NOMO-1 treated with dmso at 0.1 percent for 144 hours (cell line): ENCODE results near the gene ENTREP3.
"Not testable (repeated sequence)": the region's sequence is repeated elsewhere in the genome, so short reads cannot be mapped to it uniquely, and the experiment has no call there.

Source experiments
- DNase-seq: peaks from one replicate; lab custom pipeline; 2025; ENCODE audit not compliant: unreplicated experiment; lab: John Stamatoyannopoulos, UW

ENTREP3 gene

DNA sequence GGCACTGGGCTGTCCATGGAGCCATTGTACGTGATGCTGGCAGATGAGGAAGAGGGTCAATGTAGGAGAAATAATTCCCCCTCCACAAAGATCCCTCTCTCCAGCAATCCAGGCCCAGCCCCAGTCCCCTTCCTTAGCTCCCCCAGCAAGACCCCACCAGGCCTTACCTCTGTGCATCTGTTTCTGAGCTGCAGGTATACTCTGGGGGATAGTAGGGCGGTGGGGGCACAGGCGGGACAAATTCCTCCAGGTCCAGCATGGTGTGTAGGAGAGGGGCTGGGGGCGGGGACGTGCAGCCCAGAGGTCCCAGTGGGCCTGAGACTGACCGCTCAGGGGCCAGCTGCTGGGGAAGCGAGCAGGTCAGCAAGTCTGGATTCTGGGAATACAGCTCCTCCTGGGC is 3.7 kb downstream of the ENTREP3 start:
- DNase-seq = no peak

DNA sequence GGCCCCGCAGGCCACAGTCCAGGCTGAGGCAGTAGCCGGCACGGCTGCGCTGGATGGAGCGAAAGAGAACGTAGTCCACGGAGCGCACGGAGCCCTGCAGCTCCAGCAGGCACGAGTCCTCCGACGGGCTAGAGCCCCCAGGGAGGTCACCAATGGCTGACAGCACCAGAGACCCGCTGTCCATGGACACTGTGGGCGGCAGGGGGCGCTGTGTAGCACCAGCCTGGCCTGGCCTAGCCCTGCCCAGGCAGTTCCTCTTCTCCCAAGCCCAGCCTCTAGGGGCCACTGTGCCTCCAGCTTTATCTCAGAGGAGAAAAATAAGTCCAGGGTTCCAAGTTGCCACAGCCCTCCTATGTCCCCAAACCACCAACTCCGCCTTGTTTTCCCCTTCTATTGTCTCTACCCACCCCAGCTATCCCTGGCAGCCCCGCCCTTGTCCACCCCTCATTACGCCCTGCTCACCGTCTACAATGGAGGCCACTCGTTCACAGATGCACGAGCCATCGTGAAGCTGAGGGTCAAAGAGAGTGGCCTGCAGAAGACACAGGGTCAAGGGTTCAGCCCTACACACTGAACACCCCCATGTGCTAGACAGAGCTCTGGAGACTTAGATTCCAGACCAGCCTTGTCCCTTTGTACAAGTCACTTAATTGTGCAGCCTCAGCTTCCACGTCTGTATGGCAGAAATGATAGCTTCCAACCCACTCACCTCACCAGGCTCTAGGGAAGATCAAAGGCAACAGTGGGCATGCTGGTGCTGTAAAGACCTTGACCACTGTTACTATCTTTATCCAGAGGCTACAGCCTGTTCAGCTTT is 4.4 kb downstream of the ENTREP3 start:
- DNase-seq = peak; percentile 89

DNA sequence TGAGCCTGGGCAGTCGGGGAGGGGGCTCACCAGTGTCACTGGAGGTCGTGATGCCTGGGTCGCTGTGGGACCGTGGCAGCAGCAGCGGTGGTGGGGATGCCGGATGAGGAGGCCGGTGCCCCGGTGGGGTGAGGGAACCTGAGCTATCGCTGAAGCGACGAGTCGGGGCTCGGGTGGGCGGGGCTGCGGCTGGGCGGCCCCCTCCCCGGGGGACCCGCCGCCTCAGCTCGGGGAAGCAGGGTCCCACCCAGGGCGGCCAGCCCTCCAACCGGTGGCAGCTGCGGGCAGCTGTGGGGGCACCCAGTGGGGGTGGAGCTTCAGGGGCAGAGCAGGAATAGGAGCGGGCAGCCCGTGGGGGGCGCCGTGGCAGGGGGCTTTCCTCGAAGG is 5.0 kb downstream of the ENTREP3 start:
- DNase-seq = no peak

DNA sequence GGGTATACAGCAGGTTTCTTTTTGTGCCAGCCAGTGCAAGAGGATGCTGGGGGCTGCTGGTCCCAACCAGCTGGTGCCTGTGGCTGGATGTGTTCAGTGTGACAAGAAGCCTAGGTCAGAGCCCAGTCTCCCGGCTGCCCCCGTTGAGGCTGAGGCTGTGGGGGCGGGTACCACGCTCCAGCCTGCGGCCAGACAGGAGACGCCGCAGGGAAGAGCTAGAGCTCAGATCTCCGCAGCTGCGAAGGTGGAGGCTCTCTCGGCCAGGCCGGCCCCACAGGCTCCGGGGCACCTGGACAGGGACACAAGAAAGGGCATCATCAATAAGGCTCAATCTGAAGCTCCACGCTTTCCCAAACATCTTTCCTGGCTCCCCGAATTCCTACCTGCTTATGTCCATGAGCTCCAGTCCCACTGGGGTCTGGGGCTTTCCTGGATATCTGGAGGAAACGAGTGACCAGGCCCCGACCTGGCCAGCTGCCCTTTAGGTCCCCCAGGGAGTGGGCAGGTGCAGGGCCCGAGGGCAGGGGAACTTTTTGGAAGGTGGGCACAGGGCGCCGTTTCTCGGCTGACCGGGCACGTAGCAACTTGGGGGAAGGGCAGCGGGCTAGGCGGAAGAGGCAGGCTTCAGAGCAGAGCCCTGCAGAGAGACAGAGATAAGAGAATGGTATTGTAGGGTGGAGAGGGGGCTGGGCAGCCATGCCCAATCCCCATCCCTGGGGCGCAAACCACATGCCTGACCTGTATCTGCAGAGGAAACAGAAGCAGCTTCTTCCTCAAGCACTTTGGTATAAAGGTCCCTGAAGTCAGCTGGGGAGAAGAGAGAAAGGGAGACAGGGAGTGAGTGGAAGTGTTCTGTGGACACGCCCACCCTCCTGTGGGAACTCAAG is 7.4 kb downstream of the ENTREP3 start:
- DNase-seq = no peak

DNA sequence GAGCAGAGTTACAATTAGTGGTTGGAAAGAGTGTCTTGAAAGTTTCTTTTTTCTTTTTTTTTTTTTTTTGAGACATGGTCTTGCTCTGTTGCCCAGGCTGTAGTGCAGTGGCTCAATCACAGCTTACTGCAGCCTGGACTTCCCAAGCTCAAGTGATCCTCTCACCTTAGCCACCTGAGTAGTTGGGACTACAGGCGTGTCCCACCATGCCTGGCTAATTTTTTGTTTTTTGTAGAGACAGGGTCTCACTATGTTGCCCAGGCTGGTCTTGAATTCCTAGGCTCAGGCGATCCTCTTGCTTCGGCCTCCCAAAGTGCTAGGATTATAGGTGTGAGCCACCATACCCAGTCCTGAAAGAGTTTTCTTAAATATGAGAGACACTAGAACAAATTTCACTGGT is 8.5 kb downstream of the ENTREP3 start:
- not testable (repeated sequence) for DNase-seq

DNA sequence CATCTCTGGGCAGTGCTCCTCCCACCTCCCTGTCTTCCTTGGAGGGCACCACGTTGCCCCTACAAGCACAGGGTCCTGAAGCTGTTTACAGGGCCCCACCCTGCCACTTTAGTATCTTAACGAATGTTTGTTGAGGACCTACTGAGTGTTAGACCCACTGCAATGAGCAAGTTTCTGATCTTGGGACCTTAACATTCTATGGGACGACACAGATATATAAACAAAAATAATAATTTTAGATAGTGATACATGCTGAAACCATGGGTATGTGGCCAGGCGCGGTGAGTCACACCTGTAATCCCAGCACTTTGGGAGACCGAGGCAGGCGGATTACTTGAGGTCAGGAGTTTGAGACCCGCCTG is 10.1 kb downstream of the ENTREP3 start:
- DNase-seq = no peak

DNA sequence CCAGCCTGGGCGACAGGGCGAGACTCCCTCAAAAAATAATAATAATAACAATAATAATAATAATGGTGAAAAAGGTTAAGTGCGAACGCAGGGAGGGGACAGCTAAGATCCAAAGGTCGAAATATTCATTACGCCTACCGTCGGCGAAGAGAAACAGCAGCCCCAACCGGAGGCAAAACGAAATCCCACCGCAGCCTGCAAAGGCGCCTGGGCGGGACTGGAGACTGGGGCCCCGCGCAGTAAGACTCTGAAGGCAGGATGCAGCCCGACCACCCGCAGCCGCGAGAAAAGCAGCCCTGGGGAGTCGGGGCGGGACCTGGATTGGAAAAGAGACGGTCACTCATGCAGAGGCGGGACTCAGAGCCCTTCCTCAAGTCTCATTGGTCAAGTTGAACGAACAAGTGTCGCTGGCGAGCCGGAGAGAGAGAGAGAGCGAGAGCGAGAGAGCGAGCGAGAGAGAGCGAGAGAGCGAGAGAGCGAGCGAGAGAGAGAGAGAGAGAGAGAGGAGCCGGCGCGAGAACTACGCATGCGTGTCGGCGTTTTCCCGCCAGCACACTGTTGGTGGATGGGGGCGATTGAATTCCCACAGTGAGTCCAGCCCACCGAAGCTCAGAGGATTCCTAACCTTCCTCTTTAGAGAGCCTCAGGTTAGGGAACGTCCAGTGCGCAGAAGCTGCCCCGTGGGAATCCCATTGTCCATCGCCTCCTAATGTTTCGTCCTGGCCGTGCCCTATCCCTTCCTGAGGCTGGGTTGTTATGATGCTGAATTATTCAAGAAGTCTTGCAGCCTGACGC is 10.7 kb downstream of the ENTREP3 start:
- peak; percentile 96 for DNase-seq

DNA sequence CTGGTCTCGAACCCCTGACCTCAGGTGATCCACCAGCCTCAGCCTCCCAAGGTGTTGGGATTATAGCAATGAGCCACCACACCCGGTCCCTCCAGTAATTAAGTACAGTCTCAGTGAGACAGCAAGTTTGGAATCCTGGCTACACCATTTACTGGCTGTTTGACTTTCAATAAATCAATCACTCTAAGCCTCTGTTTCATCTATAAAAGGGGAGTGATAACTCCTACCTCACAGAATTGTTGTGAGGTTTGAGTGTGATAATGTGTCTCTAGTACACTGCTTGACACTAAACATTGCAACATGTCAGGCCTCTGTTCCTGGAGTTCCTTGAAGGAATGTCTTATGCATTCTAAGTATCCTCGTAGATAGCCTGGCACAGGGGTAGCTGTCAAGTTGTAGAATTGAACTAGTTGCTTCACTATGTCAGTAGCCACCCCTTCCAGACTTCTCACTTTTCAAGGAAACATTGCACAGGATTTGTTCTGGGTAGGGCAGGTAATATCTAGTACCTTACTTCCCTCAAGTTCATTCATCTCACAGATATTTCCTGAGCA is 12.4 kb downstream of the ENTREP3 start:
- DNase-seq = no peak

DNA sequence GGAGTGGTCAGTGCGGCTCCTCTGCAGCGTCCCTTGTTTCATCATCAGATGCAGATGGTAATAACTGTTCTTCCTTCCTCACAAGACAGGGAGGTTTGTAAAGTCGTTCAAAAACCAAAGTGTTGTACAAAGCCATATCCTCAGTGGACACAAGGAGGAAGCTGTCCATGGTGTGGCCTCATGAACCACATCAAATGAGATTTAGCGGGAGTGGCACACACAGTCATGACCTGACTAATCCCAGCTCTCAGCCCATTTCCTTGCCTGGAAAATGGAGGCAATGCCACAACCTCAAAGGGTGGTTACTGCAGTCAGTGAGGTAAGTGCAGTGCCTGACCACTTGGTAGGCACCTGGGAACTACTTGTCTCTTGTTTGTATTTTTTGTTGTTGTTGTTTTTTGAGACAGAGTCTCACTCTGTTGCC is 13.4 kb downstream of the ENTREP3 start:
- DNase-seq = peak; percentile 76

DNA sequence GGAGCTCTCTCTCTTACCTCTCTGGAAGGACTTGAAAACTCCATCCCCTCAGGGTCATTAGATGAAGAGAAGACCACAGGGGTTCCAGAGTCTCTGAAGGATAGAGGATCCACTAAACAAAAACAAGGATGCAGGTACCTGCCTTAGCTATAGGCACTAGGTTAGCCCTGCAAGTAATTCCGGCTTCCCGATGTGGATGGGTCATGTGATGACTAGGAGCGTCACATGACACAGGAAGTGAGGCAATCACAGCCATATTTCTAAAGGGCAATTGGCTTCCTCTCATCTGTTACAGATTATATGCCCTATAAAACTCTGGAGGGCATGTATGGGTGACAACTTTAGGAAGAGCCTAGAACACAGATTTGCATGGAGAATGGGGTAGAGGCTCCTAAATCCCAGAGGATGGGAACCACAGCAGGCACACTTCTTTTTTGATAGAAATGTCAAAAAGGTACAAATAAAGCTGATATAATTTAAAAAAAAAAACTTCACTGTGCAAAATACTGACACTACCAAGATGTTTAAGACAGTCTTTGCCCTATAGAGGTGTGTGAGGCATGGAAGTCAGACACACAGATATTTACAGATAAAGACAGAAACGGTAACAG is 14.1 kb downstream of the ENTREP3 start:
- peak; percentile 51 for DNase-seq

DNA sequence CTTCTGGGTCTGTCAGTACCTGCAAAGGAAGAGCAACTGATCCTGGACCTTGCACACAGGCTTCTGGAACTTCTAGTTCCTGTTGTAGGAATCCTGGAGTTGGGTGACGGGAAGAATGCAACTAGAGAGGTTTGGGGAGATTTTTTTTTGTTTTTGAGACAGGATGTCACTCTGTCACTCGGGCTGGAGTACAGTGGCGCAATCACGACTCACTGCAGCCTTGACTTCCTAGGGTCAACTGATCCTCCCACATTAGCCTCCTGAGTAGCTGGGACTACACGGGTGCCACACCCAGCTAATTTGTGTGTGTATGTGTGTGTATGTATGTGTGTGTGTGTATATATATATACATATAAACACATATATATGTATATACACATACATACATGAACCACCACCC is 18.8 kb downstream of the ENTREP3 start:
- no peak for DNase-seq

DNA sequence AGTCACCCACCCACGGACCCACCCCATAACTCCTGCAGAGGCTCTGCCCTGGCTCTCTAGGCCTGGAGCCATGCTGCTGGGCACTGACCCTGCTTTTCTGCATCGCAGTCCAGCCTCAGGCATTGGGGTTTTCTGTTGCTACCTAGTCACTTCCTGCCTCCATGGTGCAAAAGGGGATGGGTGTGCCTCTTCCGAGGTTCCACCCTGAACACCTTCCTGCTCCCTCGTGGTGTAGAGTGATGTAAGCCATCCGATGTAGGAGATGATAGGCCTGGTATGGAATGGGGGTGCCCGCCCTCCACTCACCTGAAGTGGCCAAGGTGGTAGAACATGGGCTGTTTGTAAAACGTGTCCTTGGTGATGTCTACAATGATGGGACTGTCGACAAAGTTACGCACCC is 19.9 kb downstream of the ENTREP3 start:
- DNase-seq = not testable (repeated sequence)

DNA sequence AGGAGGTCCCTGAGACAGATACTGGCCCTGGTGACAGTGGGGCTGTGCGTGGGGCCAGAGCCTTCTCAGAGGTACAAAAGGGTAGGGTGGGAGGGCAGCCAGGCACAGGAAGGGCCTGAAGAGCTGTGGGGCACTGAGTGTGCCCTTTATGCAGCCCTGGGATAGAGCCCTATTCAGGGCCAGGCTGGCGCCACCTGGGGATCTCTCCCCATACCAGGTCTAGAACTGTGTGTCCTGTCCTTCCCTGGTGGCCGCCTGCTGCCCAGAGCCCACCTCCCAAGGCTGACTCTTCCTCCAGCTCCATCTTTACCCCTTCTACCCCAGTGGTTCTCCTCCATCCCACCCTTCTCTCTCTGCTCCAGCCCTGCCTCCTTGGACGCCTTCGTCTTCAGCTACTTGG is 21.8 kb downstream of the ENTREP3 start:
- not testable (repeated sequence) for DNase-seq

DNA sequence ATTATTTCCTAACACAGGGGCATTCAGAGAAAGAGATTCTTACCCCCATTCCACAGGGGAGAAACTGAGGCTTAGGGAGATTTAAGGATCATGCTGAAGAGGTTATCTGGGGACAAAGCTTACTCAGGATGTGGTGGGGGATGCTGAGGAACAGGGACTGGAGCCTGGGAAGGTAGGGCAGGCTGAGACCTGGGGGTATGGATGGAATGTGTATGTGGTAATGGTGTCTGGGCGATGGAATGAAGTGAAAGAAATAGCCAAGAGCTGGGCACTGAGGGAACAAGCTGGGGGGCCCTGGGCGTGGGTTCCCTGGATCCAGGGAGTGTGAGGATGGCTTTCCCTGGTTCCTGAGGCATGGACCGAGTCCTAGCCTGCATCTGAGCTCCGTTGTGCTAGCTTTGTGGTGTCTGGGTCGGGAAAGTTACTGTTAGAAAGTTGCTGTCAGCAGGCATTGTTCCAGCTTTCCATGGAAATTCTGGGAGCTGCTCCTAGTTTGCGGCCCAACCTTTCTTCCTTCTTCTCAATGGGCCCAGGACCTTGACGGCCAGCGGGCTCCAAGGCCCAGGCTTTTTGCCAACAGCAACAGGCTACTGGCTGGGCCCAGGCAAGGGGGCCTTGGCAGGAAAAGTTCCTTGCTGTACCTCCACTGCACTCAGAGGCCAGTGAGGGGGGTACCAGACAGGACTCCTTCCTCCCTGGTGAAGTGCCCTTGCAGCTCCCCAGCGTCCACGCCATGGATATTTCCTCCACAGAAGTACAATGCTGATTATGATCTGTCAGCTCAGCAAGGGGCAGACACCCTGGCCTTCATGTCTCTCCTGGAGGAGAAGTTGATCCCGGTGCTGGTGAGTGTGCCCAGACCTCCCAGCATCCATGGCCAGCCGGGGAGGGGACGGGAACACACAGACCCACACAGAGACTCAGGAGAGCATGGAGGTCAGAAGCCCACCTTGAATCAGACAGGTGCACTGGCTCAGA is 23.0 kb downstream of the ENTREP3 start:
- not testable (repeated sequence) for DNase-seq

DNA sequence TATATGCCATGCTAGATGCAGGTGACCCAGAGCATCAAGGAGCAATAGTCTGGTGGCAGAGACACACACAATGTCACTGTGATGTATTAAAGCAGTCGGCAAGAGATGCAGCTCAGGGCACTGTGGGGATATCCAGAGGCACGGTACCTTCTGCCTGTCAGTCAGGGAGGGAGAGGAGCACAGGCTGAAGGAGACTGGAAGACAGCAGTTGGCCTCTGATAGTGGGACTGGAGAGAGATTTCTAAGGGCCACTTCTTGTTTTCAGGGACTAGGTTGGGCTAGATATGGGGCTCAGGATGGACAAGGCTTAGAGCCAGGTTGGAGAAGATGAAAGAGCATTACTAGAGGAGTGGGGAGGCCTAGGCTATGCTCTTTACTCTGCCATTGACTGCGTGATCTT is 24.0 kb downstream of the ENTREP3 start:
- DNase-seq = not testable (repeated sequence)

DNA sequence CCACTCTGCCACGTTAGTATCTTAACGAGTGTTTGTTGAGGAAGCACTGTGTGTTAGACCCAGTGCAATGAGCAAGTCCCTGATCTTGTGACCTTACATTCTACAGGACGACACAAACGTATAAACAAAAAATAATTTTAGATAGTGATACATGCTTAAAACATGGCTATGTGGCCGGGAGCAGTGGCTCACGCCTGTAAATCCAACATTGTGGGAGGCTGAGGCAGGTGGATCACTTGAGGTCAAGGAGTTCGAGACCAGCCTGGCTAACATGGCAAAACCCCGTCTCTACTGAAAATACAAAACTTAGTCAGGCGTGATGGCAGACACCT is 27.2 kb downstream of the ENTREP3 start:
- DNase-seq = no peak

DNA sequence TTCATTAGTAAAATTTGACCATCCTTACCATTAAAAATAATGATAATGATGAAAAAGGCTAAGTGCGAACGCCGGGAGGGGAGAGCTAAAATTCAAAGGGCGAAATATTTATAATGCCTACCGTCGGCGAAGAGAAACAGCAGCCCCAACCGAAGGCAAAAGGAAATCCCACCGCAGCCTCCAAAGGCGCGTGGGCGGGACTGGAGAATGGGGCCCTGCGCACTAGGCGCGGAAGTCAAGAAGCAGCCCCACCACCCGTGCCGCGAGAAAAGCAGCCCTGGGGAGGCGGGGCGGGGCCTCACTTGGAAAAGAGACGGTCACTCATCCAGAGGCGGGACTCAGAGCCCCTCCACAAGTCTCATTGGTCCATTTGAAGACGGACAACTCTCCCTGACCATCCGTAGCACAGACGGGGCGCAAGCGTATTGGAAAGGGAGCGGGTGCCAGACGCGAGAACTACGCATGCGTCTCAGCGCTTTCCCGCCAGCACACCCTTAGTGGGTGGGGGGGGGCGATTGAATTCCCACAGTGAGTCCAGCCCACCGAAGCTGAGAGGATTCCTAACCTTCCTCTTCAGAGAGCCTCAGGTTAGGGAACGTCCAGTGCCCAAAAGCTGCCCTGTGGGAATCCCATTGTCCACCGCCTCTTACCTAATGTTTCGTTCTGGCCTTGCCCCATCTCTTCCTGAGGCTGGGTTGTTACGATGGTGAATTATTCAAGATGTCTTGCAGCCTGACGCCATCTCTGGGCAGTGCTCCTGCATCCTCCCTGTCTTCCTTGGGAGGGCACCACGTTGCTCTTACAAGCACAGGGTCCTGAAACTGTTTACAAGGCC is 27.8 kb downstream of the ENTREP3 start:
- peak; percentile 95 for DNase-seq

DNA sequence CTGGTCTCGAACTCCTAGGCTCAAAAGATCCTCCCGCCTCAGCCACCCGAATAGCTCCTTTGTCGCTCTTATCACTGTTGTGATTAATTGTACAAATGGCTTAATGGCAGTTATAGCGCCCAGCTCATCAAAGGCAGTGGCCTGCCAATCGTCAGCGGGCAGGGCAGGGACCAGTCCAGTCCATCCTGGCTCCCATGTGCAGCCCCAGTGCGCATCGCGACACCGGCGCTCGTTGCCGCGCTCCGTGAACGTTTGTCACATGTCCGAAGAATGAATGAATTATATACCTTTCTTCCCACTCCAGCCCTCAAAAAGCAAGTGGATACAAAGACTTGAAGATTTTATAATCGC is 28.4 kb downstream of the ENTREP3 start:
- DNase-seq = no peak
